GM21423 (cell line): ENCODE results near the gene ZDHHC12.
"Not testable (repeated sequence)": the region's sequence is repeated elsewhere in the genome, so short reads cannot be mapped to it uniquely, and the experiment has no call there.

Source experiments
- ATAC-seq: cut with Tn5 transposase; IDR thresholded peaks from one replicate; pipeline ENCODE4 v1.9.1; 2021; ENCODE audit warnings: mild to moderate bottlenecking, moderate library complexity; ENCODE audit not compliant: unreplicated experiment

Gene ZDHHC12

DNA sequence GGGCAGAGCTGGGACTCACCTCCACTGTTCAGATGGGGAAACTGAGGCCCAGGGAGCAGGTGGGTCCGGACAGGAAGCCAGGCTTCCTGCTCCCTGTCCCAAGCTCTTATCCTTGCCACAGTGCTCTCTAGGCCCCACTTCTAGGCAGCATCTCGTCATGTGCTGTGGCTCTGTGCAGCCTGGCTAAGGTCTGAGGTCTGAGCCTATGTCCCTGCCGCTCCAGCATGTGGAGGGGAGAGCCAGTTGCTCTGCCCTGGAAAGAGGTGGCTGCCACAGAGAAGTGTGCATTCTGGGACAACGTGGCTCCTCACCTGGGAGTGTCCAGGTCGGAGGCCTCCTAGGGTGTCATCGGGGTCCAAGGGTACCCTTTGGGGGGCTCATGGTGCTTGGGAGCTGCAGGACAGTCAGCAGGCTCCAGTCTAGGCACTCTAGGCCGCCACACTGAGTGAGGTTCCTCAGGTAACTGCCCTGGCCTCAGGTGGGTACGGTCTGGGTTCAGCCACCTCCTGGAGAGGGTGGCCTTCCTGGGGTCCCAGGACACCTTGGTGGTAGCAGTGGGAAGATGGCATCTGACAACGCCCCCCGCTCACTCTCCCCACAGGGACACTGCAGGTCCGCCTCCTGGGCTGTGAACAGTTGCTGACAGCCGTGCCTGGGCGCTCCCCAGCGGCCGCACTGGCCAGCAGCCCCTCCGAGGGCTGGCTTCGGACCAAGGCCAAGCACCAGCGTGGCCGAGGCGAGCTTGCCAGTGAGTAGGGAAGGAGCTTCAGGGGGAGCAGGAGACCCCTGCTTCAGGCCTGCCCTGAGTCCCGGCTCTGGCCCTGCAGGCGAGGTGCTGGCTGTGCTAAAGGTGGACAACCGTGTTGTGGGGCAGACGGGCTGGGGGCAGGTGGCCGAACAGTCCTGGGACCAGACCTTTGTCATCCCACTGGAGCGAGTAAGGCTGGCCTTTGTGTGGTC is 11.2 kb downstream of the ZDHHC12 start:
- no peak for ATAC-seq

DNA sequence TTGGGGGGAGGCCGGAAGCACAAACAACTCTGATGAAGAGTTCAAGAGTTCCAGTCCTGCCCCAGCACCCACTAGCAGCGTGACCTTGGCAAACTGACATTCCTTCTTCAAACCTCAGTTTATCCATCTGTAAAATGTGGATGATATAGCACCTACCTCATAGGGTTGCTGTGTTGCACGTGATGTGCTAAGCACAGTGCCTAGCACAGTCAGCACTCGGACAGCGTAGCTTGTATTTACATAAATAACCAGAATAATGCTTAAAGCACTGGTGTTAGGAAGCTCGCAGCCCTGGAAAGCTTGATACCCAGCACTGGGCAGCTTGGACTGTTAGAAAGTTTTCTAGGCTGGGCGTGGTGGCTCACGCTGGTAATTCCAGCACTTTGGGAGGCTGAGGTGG is 16.5 kb downstream of the ZDHHC12 start:
- no peak for ATAC-seq

DNA sequence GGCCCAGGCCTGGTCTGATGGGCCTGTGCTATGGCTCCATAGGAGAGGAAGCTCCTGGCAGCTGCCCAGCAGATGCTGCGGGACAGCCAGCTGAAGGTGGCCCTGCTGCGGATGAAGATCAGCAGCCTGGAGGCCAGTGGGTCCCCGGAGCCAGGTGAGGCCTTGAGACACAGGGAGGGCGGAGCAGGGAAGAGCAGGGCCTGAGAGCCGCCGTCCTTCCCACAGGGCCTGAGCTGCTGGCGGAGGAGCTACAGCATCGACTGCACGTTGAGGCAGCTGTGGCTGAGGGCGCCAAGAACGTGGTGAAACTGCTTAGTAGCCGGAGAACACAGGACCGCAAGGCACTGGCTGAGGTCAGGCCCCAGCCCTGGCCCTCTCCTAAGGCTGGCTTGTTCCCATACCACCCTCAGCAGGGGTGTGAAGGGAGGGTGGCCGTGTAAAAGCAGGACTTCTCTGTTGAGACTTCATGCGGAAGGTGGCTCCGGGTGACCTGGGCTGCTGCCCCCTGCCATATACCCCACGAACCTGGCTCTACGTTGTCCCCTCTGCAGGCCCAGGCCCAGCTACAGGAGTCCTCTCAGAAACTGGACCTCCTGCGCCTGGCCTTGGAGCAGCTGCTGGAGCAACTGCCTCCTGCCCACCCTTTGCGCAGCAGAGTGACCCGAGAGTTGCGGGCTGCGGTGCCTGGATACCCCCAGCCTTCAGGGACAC is 17.1 kb downstream of the ZDHHC12 start:
- ATAC-seq = no peak

DNA sequence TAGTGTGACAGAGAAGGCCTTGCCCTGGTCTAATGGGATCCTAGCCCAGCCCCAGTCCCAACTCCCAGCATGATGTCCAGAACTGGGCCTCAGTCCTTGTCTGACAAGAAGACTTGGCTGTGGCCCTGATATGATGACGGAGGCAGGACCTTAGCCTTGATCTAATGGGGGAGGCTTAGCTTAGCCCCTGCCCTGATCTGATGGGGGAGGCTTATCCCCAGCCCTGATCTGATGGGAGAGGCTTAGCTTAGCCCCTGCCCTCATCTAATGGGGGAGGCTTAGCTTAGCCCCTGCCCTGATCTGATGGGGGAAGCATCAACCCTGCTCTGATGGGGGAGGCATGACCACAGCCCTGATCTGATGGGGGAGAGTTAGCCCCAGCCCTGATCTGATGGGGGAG is 17.9 kb downstream of the ZDHHC12 start:
- ATAC-seq = no peak

DNA sequence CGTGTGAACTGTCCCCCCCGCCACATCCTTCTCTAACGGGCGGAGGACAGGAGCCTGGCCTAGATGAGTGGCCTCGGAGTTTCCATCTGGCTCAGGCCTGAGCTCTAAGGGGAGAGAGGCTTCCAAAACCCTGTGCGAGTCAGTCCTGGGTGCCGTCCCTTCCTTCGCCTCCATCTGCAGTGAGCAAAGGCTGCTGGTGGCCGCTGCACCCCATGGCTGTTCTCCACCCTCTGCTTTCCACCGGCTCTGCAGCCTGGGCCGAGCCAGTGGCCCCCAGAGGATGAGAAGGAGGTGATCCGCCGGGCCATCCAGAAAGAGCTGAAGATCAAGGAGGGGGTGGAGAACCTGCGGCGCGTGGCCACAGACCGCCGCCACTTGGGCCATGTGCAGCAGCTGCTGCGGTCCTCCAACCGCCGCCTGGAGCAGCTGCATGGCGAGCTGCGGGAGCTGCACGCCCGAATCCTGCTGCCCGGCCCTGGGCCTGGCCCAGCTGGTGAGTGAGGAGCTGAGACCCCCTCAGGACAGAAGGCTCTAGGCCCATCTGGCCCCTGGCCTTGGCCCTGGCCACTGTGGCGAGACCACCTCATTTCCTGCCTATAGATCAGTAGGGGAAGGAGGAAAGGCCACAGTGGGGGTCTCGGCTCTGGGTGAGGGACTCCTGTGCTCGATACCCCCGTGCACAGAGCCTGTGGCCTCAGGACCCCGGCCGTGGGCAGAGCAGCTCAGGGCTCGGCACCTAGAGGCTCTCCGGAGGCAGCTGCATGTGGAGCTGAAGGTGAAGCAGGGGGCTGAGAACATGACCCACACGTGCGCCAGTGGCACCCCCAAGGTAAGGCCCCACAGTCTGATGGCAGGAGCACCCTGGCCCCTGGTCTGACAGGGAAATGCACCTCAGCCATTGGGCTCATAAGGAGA is 18.6 kb downstream of the ZDHHC12 start:
- no peak for ATAC-seq

DNA sequence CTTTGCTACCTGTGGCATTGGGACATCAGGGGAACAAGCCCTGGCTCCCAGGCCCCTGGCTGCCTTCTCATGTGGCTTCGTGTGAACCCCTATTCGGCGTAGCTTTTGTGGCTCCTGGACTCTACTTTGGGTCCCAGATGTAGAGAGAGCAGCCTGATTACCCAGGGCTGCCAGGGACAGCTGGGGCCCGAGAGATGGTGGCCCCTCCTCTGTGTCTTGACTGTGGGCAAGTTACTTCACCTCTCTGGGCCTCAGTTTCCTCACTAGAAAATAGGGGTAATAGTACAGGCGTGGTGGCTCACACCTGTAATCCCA is 19.6 kb downstream of the ZDHHC12 start:
- no peak for ATAC-seq

DNA sequence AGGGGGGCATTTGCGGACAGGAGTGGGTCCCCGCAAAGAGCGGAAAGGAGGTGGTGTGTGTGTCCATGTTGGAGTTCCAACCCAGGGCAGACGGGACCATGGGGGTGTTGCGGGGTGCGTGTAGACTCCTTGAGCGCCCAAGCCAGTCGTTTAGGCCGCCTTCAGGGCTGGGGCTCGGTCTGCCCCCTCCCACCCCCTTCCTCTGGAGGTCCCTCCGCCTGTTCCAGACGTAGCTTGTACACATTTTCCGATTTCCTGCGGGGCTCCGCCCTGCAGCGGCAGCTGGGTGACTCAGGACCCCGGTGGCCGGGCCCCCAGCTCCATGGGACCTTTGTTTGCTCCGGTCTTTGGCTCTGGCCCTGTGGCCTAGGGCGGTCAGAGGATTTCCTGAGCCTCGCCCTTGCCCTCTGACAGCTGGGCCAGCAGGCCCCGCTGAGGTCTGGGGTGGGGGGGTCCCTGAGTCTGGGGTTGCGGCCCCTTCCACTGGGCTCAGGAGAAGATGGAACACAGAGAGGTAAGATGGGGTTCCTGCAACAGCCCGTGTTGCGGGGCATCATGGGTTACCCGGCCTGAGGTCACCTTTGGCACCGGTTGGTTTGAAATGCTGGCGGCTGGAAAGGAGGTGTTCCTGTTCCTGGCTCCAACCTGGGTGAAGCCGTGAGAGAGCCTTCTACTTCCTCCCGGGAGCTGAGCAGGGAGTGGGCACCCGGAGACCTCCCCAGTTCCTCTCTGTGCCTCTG is 20.1 kb downstream of the ZDHHC12 start:
- ATAC-seq = no peak

DNA sequence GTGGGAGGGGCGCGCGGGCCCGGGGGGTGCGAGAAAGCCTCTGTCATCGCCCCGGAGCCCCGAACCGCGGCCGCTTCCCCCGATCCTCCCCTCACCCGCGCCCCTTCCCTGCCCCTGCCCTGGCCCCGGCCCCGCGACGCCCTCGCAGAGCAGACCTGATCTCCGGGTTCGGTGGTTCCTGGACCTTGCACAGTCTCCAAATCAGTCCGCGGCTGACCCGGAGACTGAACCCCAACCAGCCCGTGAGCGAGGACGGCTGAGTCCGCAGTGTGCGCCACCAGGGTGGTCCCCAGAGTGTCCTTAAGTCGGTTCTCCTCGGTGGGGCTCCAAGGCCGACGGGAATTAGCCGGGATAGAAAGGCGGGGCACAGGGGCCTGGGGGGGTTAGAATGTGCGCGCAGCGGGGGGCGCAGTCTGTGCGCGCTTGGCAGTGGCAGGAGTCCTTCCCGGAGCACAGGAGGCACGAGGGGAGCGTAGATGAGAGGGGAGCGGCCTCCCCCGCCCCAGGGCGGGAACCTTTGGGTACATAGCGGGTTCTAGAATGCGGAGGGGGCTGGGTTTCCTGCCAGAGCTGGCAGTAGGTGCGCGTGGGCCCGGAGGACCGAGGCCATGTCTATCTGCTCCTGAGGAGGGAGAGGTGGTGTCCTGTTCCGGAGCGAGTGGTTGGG is 20.8 kb downstream of the ZDHHC12 start:
- no peak for ATAC-seq

DNA sequence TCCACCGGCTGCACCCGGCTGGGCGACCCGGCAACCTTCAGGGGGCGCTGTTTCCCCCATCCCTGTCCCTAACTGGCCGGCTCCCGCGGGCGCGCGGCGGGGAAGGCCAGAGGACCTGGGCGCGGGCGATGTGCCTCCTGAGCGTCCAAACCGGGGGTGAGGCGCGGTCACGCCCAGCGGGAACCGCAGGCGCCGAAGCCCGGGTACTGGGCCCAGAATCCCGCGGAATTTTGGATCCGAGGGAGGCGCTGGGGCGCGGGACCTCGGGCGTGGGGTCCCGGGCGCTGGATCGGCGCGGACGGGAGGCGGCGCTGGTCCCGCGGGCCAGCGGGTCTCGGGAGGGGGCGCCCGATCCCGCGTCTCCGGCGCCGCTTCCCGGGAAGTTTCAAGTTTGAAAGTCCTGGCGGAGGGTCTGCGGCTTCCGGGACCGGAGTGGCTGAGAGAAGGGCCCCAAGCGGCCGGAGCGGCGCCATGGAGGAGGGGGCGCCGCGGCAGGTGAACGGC is 21.4 kb downstream of the ZDHHC12 start, which contains the start of gene PKN3:
Gene PKN3, plus strand, starts transcription at position 59 of the 504 bp plus-strand sequence. Its CDS starts 413 bp downstream, at position 472.
- ATAC-seq = peak; percentile 70

DNA sequence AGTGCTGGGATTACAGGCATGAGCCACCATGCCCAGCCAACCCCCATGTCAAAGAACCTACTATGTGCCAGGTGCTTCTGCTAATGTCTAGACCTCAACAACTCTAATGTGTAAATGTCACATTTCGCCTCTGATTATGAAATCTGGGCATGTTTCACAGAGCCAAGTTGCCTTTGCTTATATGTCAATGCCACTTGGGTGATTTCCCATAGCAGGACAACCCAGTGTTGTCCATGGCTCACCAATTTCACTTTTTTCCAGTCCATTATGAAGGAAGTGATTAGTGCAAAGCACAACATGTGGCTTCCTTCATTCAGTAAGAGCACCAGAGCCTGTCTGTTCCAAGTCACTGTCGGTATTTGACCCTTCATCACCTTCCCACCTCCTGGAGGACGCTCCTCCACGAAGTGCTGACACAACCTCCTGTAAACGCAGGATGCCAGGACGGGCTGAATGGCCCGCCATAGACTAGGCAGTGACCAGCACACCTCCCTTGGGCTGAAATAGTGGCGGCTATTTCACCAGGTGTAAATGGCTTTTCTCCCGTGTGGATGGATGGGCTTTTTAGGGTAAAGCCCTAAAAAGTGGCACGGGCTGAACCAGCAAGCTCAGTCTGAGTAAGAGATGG is 22.6 kb downstream of the ZDHHC12 start:
- ATAC-seq = no peak

DNA sequence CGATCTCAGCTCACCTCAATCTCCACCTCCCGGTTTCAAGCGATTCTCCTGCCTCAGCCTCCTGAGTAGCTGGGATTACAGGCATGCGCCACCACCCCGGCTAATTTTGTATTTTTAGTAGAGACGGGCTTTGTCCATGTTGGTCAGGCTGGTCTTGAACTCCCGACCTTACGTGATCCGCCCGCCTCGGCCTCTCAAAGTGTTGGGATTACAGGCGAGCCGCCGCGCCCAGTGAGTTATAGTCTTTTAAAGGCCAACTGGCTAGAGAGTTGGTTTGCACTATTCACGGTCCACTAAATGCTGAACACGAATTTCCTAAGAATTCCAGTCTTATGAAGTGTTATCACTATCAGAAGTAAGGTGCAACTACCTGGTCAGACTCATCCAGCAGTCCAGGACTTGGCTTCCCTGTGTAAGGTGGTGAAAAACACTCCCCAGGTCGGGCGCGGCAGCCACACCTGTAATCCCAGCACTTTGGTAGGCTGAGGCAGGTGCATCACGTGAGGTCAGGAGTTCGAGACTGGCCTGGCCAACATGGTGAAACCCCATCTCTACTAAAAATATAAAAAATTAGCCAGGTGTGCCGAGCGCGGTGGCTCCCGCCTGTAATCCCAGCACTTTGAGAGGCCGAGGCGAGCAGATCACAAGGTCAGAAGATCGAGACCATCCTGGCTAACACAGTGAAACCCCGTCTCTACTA is 24.7 kb downstream of the ZDHHC12 start:
- ATAC-seq = not testable (repeated sequence)

DNA sequence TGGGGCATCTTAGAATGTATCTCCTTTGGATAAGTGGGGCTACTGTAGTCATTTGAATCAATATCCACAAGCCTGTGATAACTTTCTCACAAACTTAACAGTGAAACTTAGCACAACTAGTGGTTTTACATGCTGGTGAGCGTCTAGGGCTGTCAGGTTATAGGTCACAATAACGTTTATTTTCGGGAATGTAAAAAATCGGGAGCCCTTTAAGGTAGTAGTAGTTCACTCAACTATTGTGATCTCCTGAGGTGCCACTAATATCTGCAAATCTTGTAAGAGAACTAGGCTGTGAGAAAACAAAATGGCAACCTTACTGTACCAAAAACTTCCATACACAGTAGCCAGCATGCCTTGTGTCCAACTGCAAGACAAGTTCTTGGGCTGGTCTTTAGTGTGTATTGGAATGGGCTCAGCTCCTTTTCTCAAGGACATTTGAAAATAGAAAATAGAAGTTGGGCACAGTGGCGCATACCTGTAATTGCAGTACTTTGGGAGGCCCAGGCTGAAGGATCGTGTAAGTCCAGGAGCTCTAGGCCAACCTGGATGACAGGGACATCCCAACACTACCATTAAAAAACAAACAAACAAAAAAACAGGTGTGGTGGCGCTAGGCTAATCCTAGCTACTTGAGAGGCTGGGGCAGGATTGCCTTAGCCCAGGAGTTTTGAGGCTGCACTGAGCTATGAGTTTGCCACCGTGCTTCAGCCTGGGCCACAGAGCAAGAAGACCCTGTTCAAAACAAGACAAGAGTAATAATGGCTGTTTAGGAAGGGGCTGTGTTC is 26.8 kb downstream of the ZDHHC12 start:
- ATAC-seq = no peak

DNA sequence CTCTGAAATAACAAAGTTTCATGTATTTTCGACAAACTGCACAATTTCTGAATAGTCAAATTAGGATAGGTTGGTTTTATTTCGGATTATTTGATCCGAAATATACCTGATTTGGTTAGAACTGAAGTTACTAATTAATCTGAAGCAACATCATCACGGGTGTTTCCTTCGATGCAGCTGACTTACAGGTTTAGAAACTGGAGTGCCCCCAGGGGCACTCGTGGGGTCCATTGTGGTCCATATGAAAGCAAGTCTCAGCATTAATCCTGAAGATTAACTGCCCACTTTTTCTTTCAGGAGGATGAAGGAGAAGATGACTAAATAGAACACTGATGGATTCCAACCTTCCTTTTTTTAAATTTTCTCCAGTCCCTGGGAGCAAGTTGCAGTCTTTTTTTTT is 29.6 kb downstream of the ZDHHC12 start:
- no peak for ATAC-seq

DNA sequence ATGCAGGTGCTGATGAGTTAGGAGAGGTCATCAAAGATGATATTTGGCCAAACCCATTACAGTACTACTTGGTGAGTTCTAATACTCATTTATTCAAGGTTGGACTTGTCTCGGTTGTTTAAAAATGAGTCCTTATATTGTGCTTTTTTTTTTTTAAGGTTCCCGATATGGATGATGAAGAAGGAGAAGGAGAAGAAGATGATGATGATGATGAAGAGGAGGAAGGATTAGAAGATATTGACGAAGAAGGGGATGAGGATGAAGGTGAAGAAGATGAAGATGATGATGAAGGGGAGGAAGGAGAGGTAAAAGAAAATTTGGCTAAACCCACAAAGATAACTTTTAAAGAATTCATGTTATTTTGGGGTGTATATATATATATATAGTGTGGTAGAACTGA is 30.2 kb downstream of the ZDHHC12 start:
- ATAC-seq = not testable (repeated sequence)

DNA sequence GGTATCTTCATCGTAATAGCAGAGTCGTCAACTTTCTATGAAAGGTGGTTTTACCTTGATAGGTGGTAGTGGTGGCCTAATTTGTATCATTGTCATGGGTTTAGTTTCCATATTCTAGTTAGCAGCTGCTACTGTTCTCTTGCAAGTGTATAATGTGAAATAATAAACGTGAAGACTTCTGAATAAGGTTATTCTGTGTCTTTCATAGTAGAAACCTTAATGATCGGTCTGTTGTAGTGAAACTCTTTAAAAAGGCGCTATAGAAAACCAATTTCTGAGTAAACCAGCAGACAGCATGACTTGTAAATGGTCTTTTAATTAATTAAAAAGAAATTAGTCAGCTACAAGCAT is 33.3 kb downstream of the ZDHHC12 start:
- ATAC-seq = no peak

DNA sequence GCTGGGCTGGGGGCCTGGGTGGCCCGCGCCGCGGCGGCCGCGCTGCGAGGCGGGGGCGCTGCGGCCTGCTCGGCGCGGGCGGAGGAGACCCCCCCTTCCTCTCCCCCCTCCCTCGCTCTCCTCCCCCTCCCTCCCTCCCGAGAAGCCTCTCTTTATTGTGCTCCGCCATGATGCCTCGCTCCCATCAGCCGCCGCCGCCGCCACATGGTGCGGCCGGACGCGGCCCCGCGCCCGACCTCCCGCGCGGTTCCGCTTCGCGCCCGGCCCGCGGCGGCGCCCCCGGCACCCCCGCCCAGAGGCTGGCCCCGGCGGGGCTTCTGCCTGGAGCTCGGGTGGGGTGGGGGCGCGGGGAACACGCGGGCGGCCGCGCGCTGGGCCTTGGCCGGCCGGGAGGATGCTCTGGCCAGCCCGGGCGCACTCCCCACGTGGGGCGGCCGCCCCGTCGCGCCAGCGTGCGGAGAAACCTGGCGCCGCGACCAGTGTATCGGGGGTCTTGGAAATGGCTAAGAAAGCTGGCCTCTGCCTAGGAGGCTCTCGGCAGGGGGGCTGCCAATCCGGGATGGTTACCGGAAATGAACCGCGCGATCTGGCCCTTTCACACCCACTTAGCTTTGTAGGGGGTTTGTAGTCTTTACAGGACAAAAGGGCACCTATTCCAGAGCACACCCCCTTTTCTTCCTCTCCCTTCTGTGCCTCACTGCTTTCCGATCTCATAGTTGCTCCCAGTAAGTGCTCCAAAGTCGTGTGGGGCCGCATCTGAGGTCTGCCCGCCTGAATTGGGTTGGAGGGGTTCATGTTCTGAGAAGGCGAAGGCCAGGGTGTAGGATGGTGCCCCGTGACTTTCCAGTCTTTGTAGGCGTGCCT is 33.9 kb downstream of the ZDHHC12 start:
- no peak for ATAC-seq

DNA sequence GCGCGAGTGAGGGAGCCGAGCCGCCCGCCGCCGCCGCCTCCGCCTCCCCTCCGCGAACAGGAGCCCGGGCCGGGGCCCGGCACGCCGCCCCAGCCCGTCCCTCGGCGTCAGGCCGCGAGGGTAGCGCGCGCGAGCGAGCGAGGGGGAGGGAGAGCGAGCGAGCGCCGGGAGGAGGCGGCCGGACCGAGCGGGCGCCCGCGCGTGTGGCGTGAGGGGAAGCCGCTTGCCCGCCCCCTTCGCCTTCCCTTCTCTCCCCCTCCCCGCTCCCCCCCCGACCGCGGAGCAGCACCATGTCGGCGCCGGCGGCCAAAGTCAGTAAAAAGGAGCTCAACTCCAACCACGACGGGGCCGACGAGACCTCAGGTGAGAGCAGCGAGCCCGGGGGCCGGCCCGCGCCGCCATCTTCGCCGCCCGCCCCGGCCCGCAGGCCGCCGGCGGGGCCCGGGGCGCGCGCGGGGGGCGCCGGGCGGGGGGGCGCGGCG is 34.6 kb downstream of the ZDHHC12 start:
- peak; percentile 1 for ATAC-seq
